SK-N-SH (cell line): ENCODE results near the gene NHS. TPM values are rescaled to one million over a fixed set of nuclear protein-coding genes. Genes with fewer than 3 reads are reported as not detected.

Source experiments
- CTCF ChIA-PET: fragments of 300-600, 350-600 bp; formaldehyde crosslinking; extraction: SDS; loops from one replicate; lab custom pipeline; 2021; lab: Yijun Ruan, JAX
- POLR2A ChIA-PET: fragments of 350-600 bp; sonication (Branson Sonifier 250); formaldehyde crosslinking; extraction: SDS; loops from one replicate; lab custom pipeline; 2020; ENCODE audit warnings: antibody characterized with exemption, inconsistent platforms; lab: Yijun Ruan, JAX
- DNase-seq: peaks from one replicate; pipeline ENCODE4 v3.0.0; 2012
- H2AFZ ChIP-seq: fragments of 200-600 bp; sonication (generic); 2 replicates; pipeline ENCODE4 v1.8.1; 2016; ENCODE audit warnings: antibody characterized with exemption, mild to moderate bottlenecking, low read depth
- H3F3A ChIP-seq: fragments of 200-600 bp; sonication (generic); replicated peaks from 2 replicates; pipeline ENCODE3; 2016; ENCODE audit warnings: antibody characterized with exemption, mild to moderate bottlenecking; ENCODE audit not compliant: insufficient read depth
- H3K27ac ChIP-seq, 2 experiments: fragments of 200-500 bp in 1 of 2; fragments of 200-600 bp in 1 of 2; sonication (Bioruptor generic) in 1 of 2; sonication (generic), shearing (Covaris generic) in 1 of 2; 2 replicates each; pipeline versions ENCODE4 v1.5.1 to v1.6.1; 2014 to 2016; ENCODE audit warnings: low read depth in 2 of 2, inconsistent platforms in 1 of 2, low read length in 1 of 2, mild to moderate bottlenecking in 1 of 2, mixed read lengths in 1 of 2
- H3K27me3 ChIP-seq: fragments of 200-600 bp; sonication (generic), shearing (Covaris generic); 2 replicates; pipeline ENCODE4 v1.6.1; 2016; ENCODE audit warnings: mixed run types; ENCODE audit not compliant: insufficient read depth
- H3K36me3 ChIP-seq, 2 experiments: fragments of 200-500 bp in 1 of 2; fragments of 200-600 bp in 1 of 2; sonication (Bioruptor generic) in 1 of 2; sonication (generic) in 1 of 2; replicated peaks in 1 of 2; 2 replicates each; pipeline versions ENCODE3 to v1.5.1; 2014 to 2016; ENCODE audit warnings: low read length in 1 of 2, mild to moderate bottlenecking in 1 of 2; ENCODE audit not compliant: insufficient read depth in 2 of 2, control insufficient read depth in 1 of 2
- H3K4me1 ChIP-seq, 2 experiments: fragments of 200-500 bp in 1 of 2; fragments of 200-600 bp in 1 of 2; sonication (Bioruptor generic) in 1 of 2; sonication (generic), shearing (Covaris generic) in 1 of 2; 2 replicates each; pipeline versions ENCODE4 v1.5.1 to v1.6.1; 2014 to 2016; ENCODE audit warnings: low read depth in 1 of 2, low read length in 1 of 2, mixed run types in 1 of 2; ENCODE audit not compliant: insufficient read depth in 2 of 2, control insufficient read depth in 1 of 2
- H3K4me2 ChIP-seq: fragments of 200-600 bp; sonication (generic), shearing (Covaris generic); 2 replicates; pipeline ENCODE4 v1.6.1; 2017; ENCODE audit warnings: mixed run types
- H3K4me3 ChIP-seq, 2 experiments: fragments of 200-500 bp in 1 of 2; fragments of 200-600 bp in 1 of 2; sonication (Bioruptor generic) in 1 of 2; sonication (generic), shearing (Covaris generic) in 1 of 2; 2 replicates each; pipeline versions ENCODE4 v1.5.1 to v1.8.1; 2014 to 2016; ENCODE audit warnings: low read depth in 2 of 2, inconsistent platforms in 1 of 2, low read length in 1 of 2, mild to moderate bottlenecking in 1 of 2, mixed read lengths in 1 of 2, moderate library complexity in 1 of 2
- H3K79me2 ChIP-seq: fragments of 200-600 bp; sonication (generic); 2 replicates; pipeline ENCODE4 v1.8.1; 2017; ENCODE audit warnings: mild to moderate bottlenecking; ENCODE audit not compliant: insufficient read depth
- H3K9ac ChIP-seq: fragments of 200-600 bp; sonication (generic); 2 replicates; pipeline ENCODE4 v1.6.1; 2017; ENCODE audit warnings: mixed run types
- H3K9me2 ChIP-seq: fragments of 200-600 bp; sonication (generic); 2 replicates; pipeline ENCODE4 v1.6.1; 2017; ENCODE audit warnings: mixed run types
- H3K9me3 ChIP-seq: fragments of 200-600 bp; sonication (generic); 2 replicates; pipeline ENCODE4 v1.6.1; 2017; ENCODE audit warnings: mixed run types, mild to moderate bottlenecking, moderate library complexity
- H4K20me1 ChIP-seq: fragments of 200-600 bp; sonication (generic); 2 replicates; pipeline ENCODE4 v1.6.1; 2017; ENCODE audit warnings: mild to moderate bottlenecking, mixed run types; ENCODE audit not compliant: insufficient read depth
- ELF1 ChIP-seq: IDR thresholded peaks from 2 replicates; pipeline ENCODE4 v1.4.0; 2012
- EP300 ChIP-seq, 2 experiments: IDR thresholded peaks; 2 replicates each; pipeline versions ENCODE4 v1.4.0 to v1.6.1; 2012; ENCODE audit warnings: borderline replicate concordance in 1 of 2, low read depth in 1 of 2, low read length in 1 of 2
- EZH2phosphoT487 ChIP-seq: fragments of 200-600 bp; sonication (generic); IDR thresholded peaks from 2 replicates; pipeline ENCODE4 v1.6.1; 2017; ENCODE audit warnings: low read depth, mixed run types, mild to moderate bottlenecking, antibody characterized with exemption, moderate library complexity, borderline replicate concordance
- FOSL2 ChIP-seq: IDR thresholded peaks from 2 replicates; pipeline ENCODE4 v1.4.0; 2012; ENCODE audit warnings: low read depth, mild to moderate bottlenecking, moderate library complexity, borderline replicate concordance
- FOXM1 ChIP-seq: IDR thresholded peaks from 2 replicates; pipeline ENCODE4 v1.4.0; 2012; ENCODE audit warnings: low read depth, mild to moderate bottlenecking
- GABPA ChIP-seq: IDR thresholded peaks from 2 replicates; pipeline ENCODE4 v1.4.0; 2012; ENCODE audit warnings: low read depth, mild to moderate bottlenecking
- GATA2 ChIP-seq: sonication (generic); formaldehyde crosslinking; IDR thresholded peaks from 2 replicates; pipeline ENCODE4 v1.5.0; 2020; ENCODE audit warnings: mild to moderate bottlenecking, missing genetic modification reagents
- MXI1 ChIP-seq: IDR thresholded peaks from 2 replicates; pipeline ENCODE4 v1.6.1; 2012; ENCODE audit warnings: mild to moderate bottlenecking, low read depth, low read length, improper control_type of control experiment
- NFIC ChIP-seq: IDR thresholded peaks from 2 replicates; pipeline ENCODE4 v1.4.0; 2012; ENCODE audit warnings: borderline replicate concordance
- RFX5 ChIP-seq: IDR thresholded peaks from 2 replicates; pipeline ENCODE4 v1.6.1; 2012; ENCODE audit warnings: mild to moderate bottlenecking, improper control_type of control experiment, low read length
- RXRA ChIP-seq: IDR thresholded peaks from 2 replicates; pipeline ENCODE4 v1.4.0; 2012; ENCODE audit warnings: low read depth, mild to moderate bottlenecking, borderline replicate concordance
- SIN3A ChIP-seq: IDR thresholded peaks from 2 replicates; pipeline ENCODE4 v1.6.1; 2012; ENCODE audit warnings: low read depth, mild to moderate bottlenecking, low read length, moderate library complexity, borderline replicate concordance
- SMC3 ChIP-seq: IDR thresholded peaks from 2 replicates; pipeline ENCODE4 v1.6.1; 2012; ENCODE audit warnings: low read depth, low read length, improper control_type of control experiment
- YY1 ChIP-seq: IDR thresholded peaks from 2 replicates; pipeline ENCODE4 v1.4.0; 2012; ENCODE audit warnings: low read depth, mild to moderate bottlenecking
- WGBS: methylation state at CpG from one replicate; pipeline ENCODE4 v1.1.6; 2017; ENCODE audit warnings: low lambda C conversion rate; 5-methylcytosine and 5-hydroxymethylcytosine counted together
- polyA plus RNA-seq, 3 experiments: library from polyadenylated mRNA; depleted of rRNA; stranded (reverse); fragments of >200 nt; gene quantifications; 2 replicates each; pipeline ENCODE4 v1.2.3, GENCODE V29; 2012
- TF ChIP-seq, protein P1 (sequence below): IDR thresholded peaks from 2 replicates; pipeline ENCODE4 v1.6.1; 2012; ENCODE audit warnings: mild to moderate bottlenecking, low read depth, low read length, moderate library complexity
- TF ChIP-seq, protein P2 (sequence below): IDR thresholded peaks from 2 replicates; pipeline ENCODE4 v1.4.0; 2012; ENCODE audit warnings: low read depth
- TF ChIP-seq, protein P3 (sequence below): IDR thresholded peaks from 2 replicates; pipeline ENCODE4 v1.4.0; 2012; ENCODE audit warnings: low read depth, borderline replicate concordance

NHS gene
- polyA plus RNA-seq, 1 of the 3 experiments (the other 2 are of a cell fraction), result 1.0 TPM

DNA sequence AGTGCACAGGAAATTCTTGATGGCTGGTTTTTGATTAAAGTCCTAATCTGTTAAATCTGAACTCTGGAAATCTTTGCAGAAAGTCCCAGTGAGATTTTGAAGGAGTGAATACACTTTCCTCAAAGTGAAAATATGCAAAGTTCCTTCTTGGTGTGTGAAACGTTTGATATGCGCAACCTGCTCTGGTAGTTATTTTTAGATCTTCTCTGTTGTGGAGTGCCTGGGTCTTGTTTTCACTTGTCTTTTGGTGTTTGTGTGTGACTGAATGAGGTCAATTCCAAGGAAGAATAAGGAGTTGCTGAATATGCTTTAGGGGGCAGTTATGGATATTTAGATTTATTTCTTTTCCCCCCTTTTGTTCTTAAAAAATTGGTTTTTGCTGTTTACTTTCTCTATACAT lies 404.0 kb downstream of the NHS start:
- POLR2A ChIA-PET, result no interaction called here
- H3K27ac ChIP-seq, result no peak overlapping the region
- no peaks in the 10 kb centered on the region for H4K20me1 ChIP-seq
- H3K9me3 ChIP-seq, result no peaks in the 10 kb centered on the region
- no peak for DNase-seq
- no peaks in the 10 kb centered on the region for H3K4me1 ChIP-seq
- no peak for TF ChIP-seq FOSL2
- TF ChIP-seq MXI1, result no peak
- no peak for TF ChIP-seq RXRA
- no peak for TF ChIP-seq GABPA
- TF ChIP-seq, protein P1, sequence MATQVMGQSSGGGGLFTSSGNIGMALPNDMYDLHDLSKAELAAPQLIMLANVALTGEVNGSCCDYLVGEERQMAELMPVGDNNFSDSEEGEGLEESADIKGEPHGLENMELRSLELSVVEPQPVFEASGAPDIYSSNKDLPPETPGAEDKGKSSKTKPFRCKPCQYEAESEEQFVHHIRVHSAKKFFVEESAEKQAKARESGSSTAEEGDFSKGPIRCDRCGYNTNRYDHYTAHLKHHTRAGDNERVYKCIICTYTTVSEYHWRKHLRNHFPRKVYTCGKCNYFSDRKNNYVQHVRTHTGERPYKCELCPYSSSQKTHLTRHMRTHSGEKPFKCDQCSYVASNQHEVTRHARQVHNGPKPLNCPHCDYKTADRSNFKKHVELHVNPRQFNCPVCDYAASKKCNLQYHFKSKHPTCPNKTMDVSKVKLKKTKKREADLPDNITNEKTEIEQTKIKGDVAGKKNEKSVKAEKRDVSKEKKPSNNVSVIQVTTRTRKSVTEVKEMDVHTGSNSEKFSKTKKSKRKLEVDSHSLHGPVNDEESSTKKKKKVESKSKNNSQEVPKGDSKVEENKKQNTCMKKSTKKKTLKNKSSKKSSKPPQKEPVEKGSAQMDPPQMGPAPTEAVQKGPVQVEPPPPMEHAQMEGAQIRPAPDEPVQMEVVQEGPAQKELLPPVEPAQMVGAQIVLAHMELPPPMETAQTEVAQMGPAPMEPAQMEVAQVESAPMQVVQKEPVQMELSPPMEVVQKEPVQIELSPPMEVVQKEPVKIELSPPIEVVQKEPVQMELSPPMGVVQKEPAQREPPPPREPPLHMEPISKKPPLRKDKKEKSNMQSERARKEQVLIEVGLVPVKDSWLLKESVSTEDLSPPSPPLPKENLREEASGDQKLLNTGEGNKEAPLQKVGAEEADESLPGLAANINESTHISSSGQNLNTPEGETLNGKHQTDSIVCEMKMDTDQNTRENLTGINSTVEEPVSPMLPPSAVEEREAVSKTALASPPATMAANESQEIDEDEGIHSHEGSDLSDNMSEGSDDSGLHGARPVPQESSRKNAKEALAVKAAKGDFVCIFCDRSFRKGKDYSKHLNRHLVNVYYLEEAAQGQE, result no peak
- no peak for TF ChIP-seq SIN3A
- no peak for TF ChIP-seq GATA2
- TF ChIP-seq NFIC, result no peak
- TF ChIP-seq SMC3, result no peak
- TF ChIP-seq, protein P2, sequence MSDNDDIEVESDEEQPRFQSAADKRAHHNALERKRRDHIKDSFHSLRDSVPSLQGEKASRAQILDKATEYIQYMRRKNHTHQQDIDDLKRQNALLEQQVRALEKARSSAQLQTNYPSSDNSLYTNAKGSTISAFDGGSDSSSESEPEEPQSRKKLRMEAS, result no peak
- TF ChIP-seq EZH2phosphoT487, result no peak
- TF ChIP-seq EP300 (IDR thresholded peaks at IDR 0.05; ENCODE audit: borderline replicate concordance in 1 of 2, low read depth in 1 of 2, low read length in 1 of 2), result no peak
- no peak for TF ChIP-seq YY1
- no peak for TF ChIP-seq ELF1
- TF ChIP-seq, protein P3, sequence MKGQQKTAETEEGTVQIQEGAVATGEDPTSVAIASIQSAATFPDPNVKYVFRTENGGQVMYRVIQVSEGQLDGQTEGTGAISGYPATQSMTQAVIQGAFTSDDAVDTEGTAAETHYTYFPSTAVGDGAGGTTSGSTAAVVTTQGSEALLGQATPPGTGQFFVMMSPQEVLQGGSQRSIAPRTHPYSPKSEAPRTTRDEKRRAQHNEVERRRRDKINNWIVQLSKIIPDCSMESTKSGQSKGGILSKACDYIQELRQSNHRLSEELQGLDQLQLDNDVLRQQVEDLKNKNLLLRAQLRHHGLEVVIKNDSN, result no peak
- no peak for TF ChIP-seq FOXM1
- TF ChIP-seq RFX5, result no peak
- TF ChIP-seq, all 33 proteins: peak for 0
- H3K9ac ChIP-seq, result no peak overlapping the region
- 83% methylated on average over 2 of the region's 2 CpGs for WGBS
- no peaks in the 10 kb centered on the region for H3K9me2 ChIP-seq
- no peak overlapping the region for H3K4me2 ChIP-seq
- no peaks in the 10 kb centered on the region for H3K27me3 ChIP-seq
- H3F3A ChIP-seq, result no peaks in the 10 kb centered on the region
- no peaks in the 10 kb centered on the region for H3K79me2 ChIP-seq
- H3K4me3 ChIP-seq, result no peak overlapping the region
- H3K36me3 ChIP-seq, result no peaks in the 10 kb centered on the region
- H2AFZ ChIP-seq, result no peak overlapping the region
- CTCF ChIA-PET, result no interaction called here
